NCI-H128 (cell line): ENCODE data around the gene ANKRD1.
"Not testable (repeated sequence)": the region's sequence is repeated elsewhere in the genome, so short reads cannot be mapped to it uniquely, and the experiment has no call there.

Experiments
- DNase-seq: peaks from one replicate; lab custom pipeline; 2025; ENCODE audit not compliant: unreplicated experiment; lab: John Stamatoyannopoulos, UW

Gene ANKRD1

DNA sequence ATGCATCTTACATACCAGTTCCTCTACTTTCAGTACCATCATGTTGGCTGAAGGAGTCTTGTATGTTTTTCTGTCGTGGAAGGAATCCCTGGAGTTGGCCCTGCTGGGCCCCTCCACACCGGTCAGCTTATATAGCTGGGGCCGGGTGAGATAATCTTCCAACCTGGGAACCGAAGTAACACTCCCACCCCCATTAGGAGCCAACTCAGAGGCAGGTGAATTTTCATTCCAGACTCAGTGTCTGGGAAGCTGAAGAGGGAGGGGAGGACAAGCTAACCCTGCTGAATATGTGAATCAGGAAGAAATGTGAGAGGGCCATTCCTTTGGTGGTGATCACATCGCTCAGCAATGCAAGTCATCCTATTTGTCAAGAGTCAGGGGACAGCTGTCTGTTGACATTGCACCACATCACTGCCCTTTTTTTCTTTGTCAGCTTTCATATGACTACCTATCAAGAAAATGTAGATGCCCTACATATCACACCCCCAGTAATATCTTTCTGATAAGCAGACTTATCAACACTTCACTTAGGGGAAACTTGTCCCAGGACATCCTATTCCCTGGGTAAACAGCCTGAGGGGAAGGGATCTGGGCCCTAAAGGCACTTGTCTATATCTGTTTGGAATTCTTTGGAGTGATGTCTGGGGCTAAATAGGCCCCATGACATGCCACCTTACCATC lies at the start of gene ANKRD1:
TSS of gene ANKRD1 (minus strand) at position 102 of the 681 bp plus-strand sequence. CDS start at position 42, 60 bp downstream.
- DNase-seq, result no peak

DNA sequence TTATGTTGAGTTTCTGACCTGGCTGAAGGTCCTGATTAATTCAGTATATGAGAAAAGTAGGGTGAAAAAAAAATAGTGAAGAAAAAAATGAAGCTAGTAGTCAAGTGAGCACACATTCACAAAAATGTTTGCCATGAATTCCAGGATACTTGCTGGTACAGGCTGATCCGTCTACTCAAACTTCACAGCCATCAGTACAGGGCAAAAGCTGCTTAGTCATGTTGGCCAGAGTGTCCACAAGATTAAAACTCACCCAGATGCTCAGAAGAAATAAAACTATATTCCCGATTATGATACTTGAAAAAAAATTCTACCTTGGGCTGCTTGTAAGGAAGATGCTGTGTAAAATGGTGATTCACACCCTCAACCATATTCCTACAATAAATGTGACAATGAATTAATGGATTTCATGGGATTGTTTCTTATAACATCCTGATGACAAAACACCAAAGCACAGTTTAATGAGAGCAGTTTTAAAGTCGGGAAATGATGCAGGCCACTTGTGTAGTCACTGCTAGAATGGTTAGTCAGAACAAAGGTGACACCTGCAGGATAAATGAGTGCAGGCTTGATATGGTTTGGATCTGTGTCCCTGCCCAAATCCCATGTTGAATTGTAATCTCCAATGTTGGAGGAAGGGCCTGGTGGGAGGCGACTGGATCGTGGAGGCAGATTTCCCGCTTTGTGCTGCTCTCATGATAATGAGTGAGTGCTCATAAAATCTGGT lies 49.2 kb upstream of the ANKRD1 start:
- DNase-seq, result no peak

DNA sequence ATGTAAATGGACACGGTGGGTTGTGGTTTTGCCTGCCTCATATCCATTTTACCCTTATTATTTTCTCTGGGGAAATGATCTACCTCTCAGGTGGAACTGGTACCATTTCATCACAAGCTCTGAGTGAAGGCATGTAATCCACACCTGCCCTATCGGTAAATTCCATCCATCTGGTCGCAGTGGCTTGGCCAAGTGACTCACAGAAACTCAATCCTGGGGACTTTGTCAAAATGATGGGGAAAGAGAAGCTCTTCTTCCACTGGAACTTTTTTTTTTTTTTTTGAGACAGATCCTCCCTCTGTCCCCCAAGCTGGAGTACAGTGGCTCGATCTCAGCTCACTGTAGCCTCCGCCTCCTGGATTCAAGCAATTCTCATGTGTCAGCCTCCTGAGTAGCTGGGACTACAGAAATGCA lies 48.2 kb upstream of the ANKRD1 start:
- DNase-seq, result no peak

DNA sequence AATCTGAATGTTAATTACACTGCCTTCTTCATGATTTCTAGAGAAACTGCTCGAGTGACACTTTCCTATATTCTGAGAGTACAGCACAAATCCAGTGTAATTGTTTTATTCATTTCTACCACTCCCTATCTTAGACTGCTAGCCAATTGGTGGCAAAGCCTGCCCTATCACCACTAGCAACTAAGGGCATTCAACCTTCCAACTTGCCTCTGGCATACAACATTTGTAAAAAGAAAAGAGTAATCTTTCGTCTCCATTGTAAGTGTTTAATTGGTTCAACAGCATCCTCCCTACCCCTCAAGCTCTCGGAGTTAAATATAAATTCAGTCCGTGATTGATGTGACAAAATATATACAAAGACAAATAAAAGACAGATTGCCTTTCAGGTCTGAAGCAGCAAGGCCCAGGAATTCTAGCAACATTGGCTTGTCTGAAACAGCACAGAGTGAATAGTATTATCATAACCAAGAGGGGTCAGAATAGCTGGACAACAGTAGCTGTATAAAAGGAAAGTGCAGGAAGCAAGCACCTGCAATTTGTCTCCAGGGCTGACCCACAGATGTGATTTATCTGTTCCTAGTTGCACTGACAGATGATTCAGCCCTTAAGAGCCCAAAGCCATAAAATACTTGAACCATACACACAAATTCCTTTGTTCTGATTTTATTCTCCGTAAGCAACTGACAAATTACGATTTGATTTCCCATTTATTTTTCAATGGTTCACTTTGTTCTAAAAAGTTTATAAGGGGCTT lies 47.6 kb upstream of the ANKRD1 start:
- no peak for DNase-seq

DNA sequence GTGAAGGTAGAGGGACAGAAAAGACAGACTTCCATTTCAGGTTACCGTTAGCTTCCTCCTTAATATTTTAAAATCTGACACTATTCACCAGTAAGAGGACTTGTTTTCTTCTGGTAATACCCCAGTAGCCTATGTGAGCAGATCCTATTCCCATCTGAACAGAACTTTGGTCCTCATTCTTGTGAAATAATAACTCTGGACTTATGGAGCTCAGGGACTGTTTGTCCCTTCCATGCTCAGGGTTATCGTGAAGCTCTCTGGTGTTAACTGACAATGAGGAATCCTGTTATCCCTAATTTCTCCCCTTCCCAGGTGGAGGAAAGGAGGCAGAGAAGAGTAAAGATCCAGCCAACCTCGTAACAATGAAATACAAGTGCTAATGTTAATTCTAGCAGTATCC lies 47.0 kb upstream of the ANKRD1 start:
- no peak for DNase-seq

DNA sequence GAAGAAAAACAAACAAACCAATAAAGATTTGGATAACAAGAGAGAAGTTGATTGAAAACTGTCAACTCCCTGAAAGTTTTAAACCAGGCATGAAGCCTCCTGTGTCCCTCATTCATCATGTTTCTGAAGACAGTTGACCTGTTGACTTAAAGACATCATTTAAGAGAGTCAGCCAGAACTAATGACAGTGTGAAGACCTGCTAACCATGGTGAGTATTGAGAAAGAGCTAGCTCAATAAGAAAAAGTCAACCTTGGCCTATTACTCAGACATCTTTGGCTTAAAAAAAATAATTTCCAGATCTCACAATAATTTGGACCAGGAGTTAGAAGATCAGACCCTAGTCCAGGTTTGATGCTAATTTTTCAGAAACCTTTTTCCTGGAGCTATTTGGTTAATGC lies 45.3 kb upstream of the ANKRD1 start:
- DNase-seq, result no peak

DNA sequence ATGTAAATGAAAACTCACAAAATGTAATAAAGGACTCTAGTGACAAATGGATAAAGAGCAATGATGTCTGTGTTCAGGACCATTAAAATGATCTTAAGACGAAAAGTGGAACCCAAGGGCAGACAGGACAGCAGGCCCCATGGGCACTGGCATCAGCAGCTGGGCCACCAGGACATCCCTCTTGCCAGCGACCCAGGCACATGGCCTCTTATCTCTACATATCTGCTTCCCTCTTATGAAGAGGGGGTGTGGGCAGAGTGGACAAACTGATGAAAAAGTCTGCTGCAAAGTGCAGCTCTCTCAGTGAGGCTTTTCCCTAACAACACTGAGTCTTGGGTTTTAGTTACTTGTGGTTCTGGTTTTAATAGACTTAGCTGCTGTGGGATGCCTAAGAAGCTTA lies 44.8 kb upstream of the ANKRD1 start:
- no peak for DNase-seq

DNA sequence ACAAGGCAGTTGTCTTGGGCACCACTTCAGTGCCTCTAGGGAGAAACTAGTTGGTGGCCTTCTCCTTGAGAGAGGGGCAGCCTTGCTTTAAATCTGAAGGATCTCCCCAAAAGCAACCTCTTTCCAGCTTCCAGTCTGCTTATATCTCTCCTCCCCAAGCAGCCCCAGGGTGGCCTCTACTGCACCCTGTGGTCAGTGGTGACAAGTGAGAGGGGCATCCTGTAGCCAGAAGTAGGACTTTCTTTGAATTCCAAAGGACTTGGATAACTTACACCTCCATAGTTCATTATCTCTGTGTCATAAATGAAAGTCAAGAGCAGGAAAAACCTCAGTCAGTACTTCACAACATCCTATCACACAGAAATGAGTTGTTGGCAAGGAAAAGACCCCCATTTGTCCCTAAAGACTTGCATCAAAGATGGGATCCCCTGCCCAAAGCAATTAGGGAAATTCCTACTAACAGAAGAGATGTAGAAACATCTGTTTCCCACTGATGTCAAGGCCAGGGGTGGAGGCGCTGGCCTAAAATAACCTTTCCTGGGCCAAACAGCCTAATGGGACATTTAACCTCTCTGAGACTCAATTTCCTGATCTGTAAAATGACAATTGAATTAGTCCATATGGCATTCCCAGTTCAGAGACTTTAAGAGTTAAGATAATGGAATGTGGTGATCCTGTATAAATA lies 44.0 kb upstream of the ANKRD1 start:
- DNase-seq, result no peak

DNA sequence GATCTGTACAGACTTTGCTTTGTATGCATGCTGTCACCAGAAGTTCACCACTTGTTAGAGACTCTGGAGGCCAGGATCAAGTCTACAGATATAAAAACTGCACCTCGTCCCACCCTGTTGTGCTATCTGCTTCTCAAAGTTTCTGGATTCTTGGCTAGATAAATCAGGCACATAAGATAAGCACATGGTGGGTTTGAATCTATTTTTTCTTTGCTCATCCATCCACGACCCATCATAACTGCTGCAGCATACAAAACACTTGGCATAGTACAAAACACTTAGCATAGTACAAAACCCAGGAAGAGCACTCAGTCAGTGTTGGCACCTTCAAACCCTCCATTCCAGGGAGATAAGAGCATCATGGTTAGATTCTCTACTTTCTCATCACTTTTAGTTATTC lies 42.4 kb upstream of the ANKRD1 start:
- no peak for DNase-seq

DNA sequence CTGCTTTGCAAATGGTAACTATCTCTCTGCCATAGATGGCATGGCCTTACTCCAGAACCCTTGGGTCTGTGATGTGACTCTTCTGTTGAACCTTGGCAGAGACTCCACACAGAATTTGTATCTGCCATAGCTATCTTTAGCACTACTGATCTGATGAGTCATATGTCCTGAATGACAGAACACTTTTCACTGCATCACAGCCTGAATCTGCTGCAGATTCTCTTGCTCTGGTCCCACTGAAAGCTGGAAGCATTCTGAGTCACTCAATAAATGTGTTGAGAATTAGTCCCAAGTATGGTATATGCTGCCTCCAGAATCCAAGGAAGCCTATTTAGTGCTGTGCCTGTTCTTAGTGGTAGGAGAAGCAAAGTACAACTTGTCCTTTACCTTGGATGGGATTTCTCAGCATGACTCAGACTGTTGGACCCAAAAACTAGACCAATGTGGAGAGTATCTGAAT lies 39.5 kb upstream of the ANKRD1 start:
- no peak for DNase-seq

DNA sequence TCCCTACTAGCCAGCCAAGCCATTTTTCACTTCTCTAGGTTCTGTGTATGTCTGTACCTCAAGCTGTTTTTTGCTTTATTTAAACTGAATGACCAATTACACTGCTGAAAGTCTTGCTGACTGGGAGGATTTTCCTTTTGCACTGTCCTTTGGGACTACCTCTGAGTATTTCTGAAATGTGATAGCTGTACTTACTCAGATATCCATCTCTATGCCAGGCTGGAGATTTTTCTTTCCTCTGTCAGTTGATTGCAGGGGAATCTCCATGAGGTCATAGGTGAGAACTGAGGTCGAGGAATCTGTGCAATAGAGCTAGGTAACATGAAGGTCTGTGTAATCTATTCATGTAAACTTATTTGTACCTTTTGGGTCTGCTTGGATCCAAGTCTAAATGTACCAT lies 38.9 kb upstream of the ANKRD1 start:
- DNase-seq, result no peak

DNA sequence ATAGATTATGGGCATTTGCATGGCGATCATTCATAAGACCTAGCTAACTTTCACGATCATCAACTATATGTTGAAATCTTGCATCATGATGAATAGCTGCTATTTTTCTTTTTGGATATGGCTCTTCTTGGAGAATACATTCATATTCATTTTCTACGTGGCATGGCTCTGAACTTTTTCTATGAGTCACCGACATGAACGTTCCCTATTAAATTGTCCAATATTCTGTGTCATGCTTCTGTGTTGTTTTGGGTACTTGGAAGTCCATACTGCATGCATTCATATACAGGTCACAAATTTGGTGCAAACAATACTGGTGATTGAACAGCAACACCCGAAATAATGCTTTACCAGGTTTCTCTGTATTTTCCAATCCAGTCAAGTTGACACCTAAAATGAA lies 37.9 kb upstream of the ANKRD1 start:
- DNase-seq, result no peak

DNA sequence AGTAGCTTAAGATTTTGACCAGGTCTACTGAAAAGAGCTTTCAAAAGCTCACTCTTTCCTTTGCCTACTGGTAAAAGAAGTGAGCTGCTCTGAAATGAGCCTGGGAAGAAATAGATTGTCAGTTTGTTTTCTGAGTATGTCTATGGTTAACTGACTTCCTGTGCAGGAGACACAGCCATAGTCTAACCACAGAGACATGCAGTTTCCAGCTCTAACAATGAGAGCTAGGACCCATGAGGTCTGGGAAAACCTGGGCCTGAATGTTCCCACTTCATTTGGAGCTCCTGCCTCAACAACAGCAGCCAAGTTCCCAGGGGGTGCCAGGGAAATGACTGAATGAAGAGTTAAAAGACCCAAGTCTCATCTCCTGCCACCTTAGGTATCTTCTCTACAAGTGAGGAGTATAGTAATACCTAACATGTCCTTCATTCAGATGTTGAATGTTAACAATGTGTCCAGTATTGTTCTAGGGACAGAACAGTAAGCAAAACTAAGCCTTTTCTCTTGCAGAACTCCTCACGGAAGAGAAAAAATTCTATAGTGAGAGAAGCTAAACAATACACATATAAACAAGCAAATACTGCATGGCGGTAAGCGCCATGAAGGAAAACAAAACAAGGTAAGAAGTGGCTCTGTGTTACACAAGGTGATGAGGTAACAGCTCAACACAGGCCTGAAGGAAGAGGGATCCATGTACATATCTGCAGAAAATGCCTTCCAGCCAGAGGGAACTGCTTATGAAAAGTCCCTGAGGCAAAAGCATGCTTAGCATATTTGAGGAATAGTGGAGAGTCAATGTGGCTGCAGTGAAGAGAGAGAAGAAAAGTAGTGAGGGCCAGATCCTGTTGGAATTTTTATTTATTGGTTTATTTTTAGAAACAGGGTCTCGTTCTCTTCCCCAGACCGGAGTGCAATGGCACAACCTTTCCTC lies 26.4 kb upstream of the ANKRD1 start:
- DNase-seq, result no peak

DNA sequence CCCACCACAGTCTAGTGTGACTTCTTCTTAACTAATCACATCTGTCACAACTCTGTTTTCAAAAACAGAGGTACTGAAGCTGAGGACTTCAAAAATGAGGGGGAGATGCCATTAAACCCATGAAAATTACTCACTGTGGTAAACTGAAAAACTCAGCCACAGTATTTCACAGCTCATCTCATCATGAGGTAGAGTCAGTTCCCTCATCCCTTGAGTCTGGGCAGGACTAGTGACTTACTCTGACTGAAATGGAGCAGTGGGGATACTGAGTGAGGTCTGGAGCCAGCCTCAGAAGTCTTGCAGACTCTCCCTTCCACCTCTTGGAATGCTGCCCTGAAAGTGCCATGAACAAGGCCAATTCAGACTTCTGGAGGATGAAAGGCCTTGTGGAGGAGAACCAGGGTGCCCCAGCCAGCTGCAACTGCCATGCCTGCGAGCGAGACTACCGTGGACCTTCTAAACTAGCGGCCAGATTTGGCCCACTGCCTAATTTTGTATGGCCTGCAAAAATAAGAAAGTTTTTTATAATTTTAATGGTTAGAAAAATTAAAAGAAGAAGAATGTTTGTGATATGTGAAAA lies 24.7 kb upstream of the ANKRD1 start:
- DNase-seq, result no peak

DNA sequence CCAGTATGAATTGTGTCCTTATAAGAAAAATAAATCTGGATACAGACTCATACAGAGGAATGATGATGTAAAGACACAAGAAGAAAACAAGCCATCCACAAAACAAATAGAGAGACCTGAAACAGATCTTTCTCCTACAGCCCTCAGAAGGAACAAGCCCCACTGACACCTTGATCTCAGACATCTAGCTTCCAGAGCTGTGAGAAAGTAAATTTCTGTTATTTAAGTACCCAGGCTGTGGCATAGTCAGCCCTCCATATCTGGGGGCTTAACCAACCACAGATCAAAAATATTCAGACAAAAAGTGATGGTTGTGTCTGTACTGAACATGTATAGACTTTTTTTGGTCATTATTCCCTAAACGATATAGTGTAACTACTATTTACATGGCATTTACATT lies 23.9 kb upstream of the ANKRD1 start:
- no peak for DNase-seq

DNA sequence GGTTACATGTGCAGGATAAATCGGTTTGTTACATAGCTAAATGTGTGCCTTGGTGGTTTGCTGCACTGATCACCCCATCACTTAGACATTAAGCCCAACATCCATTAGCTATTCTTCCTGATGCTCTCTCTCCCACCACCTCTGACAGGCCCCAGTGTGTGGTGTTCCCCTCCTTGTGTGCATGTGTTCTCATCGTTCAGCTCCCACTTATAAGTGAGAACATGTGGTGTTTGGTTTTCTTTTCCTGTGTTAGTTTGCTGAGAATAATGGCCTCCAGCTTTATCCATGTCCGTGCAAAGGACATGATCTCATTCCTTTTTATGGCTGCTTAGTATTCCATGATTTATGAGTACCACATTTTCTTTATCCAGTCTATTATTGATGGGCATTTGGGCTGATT lies 22.1 kb upstream of the ANKRD1 start:
- not testable (repeated sequence) for DNase-seq

DNA sequence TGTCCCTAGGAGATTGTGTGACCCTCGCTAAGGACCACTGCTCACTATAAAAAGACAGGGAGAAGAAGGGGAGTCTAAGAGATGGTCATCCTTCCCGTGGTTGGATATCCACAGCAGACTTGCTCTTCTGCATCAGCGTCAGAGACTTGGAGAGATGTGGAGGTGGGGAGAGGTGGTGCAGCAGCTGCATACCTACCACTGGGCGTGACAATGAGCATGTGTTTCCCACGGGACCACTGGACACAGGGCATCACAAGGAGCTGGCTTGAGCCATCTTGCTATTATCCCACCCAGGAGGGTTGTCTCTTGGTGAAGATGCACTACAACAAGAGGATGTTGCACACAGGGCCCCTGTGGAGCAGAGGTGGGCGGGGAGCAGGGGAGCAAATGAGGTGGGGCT lies 18.8 kb upstream of the ANKRD1 start:
- DNase-seq, result no peak

DNA sequence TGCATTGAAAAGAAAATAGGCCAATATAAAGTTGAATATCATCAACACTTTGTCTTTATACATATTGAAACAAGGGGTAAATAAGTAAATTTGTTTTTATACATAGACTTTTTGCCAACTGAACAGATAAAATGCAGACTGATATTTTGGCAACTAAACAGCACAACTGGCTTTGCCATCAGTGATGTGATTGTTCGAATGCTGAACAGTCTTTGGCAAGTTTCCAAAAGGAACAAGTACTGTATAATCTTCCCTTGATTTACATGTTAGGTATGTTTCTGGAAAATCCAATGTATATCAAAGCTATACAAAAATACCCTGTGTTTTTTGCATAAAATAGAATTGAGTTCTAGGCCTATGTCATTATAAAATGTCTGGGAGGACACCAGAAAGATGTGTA lies 18.2 kb upstream of the ANKRD1 start:
- no peak for DNase-seq

DNA sequence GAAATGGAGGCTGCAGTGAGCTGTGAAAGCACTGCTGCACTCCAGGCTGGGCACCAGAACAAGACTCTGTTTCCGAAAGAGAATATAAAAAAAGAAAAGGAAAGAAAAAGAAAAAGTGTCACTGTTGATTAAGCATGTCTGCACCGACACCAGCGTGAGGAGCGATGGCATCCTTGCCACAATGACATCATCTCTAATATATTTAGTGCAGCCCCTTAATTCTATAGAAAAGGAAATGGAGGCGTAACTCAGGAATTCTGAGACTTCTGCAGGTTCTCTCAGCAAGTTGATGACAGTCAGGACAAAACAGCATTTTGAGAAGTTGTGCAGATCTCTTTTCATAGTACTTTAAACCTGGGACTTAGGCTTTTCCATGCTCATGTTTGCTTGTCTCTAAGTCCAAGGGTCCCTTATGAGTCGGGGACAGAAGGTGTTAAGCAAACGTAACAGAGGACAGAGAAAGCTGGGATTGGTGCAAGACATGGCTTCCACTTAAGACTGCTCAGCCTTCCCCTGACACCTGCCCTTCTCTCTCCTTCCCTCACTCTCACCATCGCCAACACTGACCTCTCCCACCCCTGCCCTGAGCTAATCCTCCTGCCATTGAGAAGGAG lies 16.9 kb upstream of the ANKRD1 start:
- DNase-seq, result no peak

DNA sequence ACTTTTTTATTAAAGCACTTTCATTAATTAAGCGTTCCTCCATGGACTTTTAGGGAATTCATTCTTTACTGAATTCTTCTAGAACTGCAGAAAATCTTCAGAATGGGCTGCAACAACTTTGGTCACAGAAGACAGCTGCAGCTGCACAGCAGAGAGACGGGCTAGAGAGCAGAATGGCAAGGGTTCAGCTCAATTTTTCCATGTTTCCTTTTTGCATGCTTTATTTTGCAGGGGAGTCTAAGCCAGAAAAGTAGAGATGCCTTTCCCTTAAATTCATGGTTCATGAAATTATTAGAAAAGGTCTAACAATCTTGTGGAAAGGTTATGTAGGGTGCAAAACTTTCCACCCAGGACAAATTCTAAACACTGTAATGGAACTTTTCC lies 15.4 kb upstream of the ANKRD1 start:
- no peak for DNase-seq
